HEK293 (cell line): ENCODE results near the gene RIPK1.

ENCODE experiments used
- CTCF ChIA-PET: fragments of 350-600 bp; formaldehyde crosslinking; extraction: SDS; loops from one replicate; lab custom pipeline; 2021; ENCODE audit warnings: antibody characterized with exemption; lab: Yijun Ruan, JAX
- POLR2A ChIA-PET: fragments of 300-600 bp; formaldehyde crosslinking; extraction: SDS; loops from one replicate; lab custom pipeline; 2020; ENCODE audit warnings: antibody characterized with exemption, inconsistent platforms; lab: Yijun Ruan, JAX
- H3K27ac ChIP-seq: fragments of 200-500 bp; sonication (Bioruptor generic); 2 replicates; pipeline ENCODE4 v1.5.1; 2014; ENCODE audit warnings: low read depth, low read length, control low read depth, inconsistent platforms; ENCODE audit errors: extremely low read depth
- H3K36me3 ChIP-seq, 2 experiments: fragments of 200-500 bp in 1 of 2; sonication (Bioruptor generic) in 1 of 2; 1 replicate in 1 of 2; 2 replicates in 1 of 2; pipeline ENCODE4 v1.5.1; 2014 to 2017; ENCODE audit warnings: inconsistent platforms in 2 of 2, low read length in 2 of 2; ENCODE audit not compliant: control insufficient read depth in 2 of 2, insufficient read depth in 1 of 2
- H3K4me1 ChIP-seq: fragments of 200-500 bp; sonication (Bioruptor generic); 2 replicates; pipeline ENCODE4 v1.5.1; 2014; ENCODE audit warnings: mild to moderate bottlenecking, low read length, inconsistent platforms; ENCODE audit not compliant: control insufficient read depth, insufficient read depth
- H3K4me3 ChIP-seq: 2 replicates; pipeline ENCODE4 v1.5.1; 2011; ENCODE audit warnings: low read depth, mild to moderate bottlenecking, control low read depth, low read length, moderate library complexity
- H3K9me3 ChIP-seq: fragments of 200-500 bp; sonication (Bioruptor generic); 2 replicates; pipeline ENCODE4 v1.5.1; 2014; ENCODE audit warnings: low read depth, low read length, inconsistent platforms; ENCODE audit not compliant: control insufficient read depth, insufficient read depth
- KLF7 ChIP-seq: fragments of 450-650 bp; formaldehyde crosslinking; IDR thresholded peaks from 2 replicates; pipeline ENCODE4 v1.5.1; 2016; ENCODE audit warnings: missing biosample characterization, missing genetic modification characterization, borderline replicate concordance
- ZEB2 ChIP-seq: fragments of 450-650 bp; formaldehyde crosslinking; IDR thresholded peaks from 2 replicates; pipeline ENCODE4 v1.5.1; 2016; ENCODE audit warnings: missing biosample characterization, missing genetic modification characterization
- ZNF146 ChIP-seq: fragments of 450-650 bp; formaldehyde crosslinking; IDR thresholded peaks from 2 replicates; pipeline ENCODE4 v1.5.1; 2016; ENCODE audit warnings: missing biosample characterization, missing genetic modification characterization
- ZNF184 ChIP-seq: fragments of 450-650 bp; IDR thresholded peaks from 2 replicates; pipeline ENCODE4 v1.5.1; 2018; ENCODE audit warnings: missing biosample characterization, mild to moderate bottlenecking, missing genetic modification characterization
- ZNF274 ChIP-seq, 2 experiments: fragments of 200-500 bp in 1 of 2; fragments of 450-650 bp in 1 of 2; sonication (Bioruptor generic) in 1 of 2; formaldehyde crosslinking in 1 of 2; IDR thresholded peaks; 2 replicates each; pipeline versions ENCODE4 v1.5.1 to v1.6.1; 2014 to 2016; ENCODE audit warnings: borderline replicate concordance in 1 of 2, inconsistent platforms in 1 of 2, low read length in 1 of 2, missing biosample characterization in 1 of 2, missing genetic modification characterization in 1 of 2
- ZNF404 ChIP-seq: fragments of 450-650 bp; formaldehyde crosslinking; IDR thresholded peaks from 2 replicates; pipeline ENCODE4 v1.5.1; 2017; ENCODE audit warnings: missing biosample characterization, missing genetic modification characterization
- ZNF560 ChIP-seq: fragments of 450-650 bp; formaldehyde crosslinking; IDR thresholded peaks from 2 replicates; pipeline ENCODE4 v1.5.1; 2017; ENCODE audit warnings: missing biosample characterization, missing genetic modification characterization, borderline replicate concordance
- ZNF768 ChIP-seq: fragments of 450-650 bp; formaldehyde crosslinking; IDR thresholded peaks from 2 replicates; pipeline ENCODE4 v1.5.1; 2018; ENCODE audit warnings: missing biosample characterization, mild to moderate bottlenecking, missing genetic modification characterization
- ZNF776 ChIP-seq: fragments of 450-650 bp; formaldehyde crosslinking; IDR thresholded peaks from 2 replicates; pipeline ENCODE4 v1.5.0; 2017; ENCODE audit warnings: missing biosample characterization, missing genetic modification characterization, borderline replicate concordance
- TF ChIP-seq, protein P1 (sequence below): fragments of 450-650 bp; formaldehyde crosslinking; IDR thresholded peaks from 2 replicates; pipeline ENCODE4 v1.5.1; 2017; ENCODE audit warnings: missing biosample characterization, missing genetic modification characterization
- TF ChIP-seq, protein P2 (sequence below): fragments of 450-650 bp; formaldehyde crosslinking; IDR thresholded peaks from 2 replicates; pipeline ENCODE4 v1.5.1; 2017; ENCODE audit warnings: missing biosample characterization, missing genetic modification characterization
- TF ChIP-seq, protein P3 (sequence below): fragments of 450-650 bp; formaldehyde crosslinking; IDR thresholded peaks from 2 replicates; pipeline ENCODE4 v1.5.1; 2016; ENCODE audit warnings: missing biosample characterization, missing genetic modification characterization, low read depth
- TF ChIP-seq, protein P4 (sequence below): fragments of 450-650 bp; formaldehyde crosslinking; IDR thresholded peaks from 2 replicates; pipeline ENCODE4 v1.5.1; 2017; ENCODE audit warnings: missing biosample characterization, missing genetic modification characterization
- TF ChIP-seq, protein P5 (sequence below): fragments of 450-650 bp; formaldehyde crosslinking; IDR thresholded peaks from 2 replicates; pipeline ENCODE4 v1.5.1; 2016; ENCODE audit warnings: missing biosample characterization, missing genetic modification characterization
- TF ChIP-seq, protein P6 (sequence below): fragments of 450-650 bp; formaldehyde crosslinking; IDR thresholded peaks from 2 replicates; pipeline ENCODE4 v1.5.1; 2016; ENCODE audit warnings: missing biosample characterization, missing genetic modification characterization, borderline replicate concordance

The RIPK1 gene

DNA sequence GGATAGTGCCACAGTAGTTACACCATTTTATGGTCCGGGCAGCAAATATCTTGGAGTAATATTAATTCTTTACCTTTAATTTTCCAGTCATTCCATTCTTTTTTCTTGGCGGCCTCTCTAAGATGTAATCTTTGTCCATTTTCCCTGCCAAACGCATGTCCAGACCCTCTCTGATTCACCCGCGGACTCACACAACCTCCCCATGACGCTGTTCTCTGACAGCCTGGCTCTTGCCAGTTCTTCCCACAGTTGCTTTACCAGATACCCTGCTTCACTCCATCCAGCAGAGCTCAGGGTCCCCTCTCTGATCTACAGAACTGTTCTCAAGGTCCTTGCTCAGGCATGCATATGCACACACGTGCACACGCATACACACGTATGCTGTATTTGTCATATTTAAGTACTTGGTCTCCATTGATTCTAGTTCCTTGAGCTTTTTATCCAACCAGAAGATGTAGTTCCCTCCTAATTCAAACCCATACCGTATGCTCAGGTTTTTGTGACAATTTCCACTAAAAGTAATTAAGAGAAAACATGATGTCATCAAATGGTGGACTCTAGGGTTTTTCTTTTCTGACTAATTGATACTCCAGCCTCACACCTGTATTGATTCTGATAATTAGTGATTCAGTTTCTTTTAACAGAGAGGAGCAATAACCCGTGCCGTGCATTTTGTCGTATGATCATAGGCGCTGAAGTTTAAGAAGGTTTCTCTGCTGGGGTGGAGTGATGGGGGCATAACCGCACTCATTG is 60.2 kb downstream of the RIPK1 start:
- CTCF ChIA-PET, result interaction anchor here (0.7 to 6.2 kb wide), 3 partner anchors 13 to 713 kb away, joined by 4 to 69 read pairs (median 4); no protein-coding TSS in a partner anchor
- Histone ChIP-seq H3K36me3 (peaks cover 6 to 38% of the 10 kb centered on the region in 2 experiments; a peak in 2 of 3 replicates), H3K27ac (no peak overlapping the region), H3K9me3 (no peaks in the 10 kb centered on the region), H3K4me3 (no peak overlapping the region), H3K4me1 (no peaks in the 10 kb centered on the region)
- POLR2A ChIA-PET, result interaction anchor here (1.2 kb wide), 1 partner anchor 10 kb away, joined by 3 read pairs; the partner anchor contains the start of gene BPHL
- TF ChIP-seq ZEB2 (tag by site-specific recombination), result no peak
- TF ChIP-seq, protein P1, sequence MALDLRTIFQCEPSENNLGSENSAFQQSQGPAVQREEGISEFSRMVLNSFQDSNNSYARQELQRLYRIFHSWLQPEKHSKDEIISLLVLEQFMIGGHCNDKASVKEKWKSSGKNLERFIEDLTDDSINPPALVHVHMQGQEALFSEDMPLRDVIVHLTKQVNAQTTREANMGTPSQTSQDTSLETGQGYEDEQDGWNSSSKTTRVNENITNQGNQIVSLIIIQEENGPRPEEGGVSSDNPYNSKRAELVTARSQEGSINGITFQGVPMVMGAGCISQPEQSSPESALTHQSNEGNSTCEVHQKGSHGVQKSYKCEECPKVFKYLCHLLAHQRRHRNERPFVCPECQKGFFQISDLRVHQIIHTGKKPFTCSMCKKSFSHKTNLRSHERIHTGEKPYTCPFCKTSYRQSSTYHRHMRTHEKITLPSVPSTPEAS, result no peak
- TF ChIP-seq, protein P2, sequence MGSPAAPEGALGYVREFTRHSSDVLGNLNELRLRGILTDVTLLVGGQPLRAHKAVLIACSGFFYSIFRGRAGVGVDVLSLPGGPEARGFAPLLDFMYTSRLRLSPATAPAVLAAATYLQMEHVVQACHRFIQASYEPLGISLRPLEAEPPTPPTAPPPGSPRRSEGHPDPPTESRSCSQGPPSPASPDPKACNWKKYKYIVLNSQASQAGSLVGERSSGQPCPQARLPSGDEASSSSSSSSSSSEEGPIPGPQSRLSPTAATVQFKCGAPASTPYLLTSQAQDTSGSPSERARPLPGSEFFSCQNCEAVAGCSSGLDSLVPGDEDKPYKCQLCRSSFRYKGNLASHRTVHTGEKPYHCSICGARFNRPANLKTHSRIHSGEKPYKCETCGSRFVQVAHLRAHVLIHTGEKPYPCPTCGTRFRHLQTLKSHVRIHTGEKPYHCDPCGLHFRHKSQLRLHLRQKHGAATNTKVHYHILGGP (tag by site-specific recombination), result no peak
- TF ChIP-seq ZNF560 (tag by site-specific recombination), result no peak
- TF ChIP-seq KLF7, result no peak
- TF ChIP-seq, protein P3, sequence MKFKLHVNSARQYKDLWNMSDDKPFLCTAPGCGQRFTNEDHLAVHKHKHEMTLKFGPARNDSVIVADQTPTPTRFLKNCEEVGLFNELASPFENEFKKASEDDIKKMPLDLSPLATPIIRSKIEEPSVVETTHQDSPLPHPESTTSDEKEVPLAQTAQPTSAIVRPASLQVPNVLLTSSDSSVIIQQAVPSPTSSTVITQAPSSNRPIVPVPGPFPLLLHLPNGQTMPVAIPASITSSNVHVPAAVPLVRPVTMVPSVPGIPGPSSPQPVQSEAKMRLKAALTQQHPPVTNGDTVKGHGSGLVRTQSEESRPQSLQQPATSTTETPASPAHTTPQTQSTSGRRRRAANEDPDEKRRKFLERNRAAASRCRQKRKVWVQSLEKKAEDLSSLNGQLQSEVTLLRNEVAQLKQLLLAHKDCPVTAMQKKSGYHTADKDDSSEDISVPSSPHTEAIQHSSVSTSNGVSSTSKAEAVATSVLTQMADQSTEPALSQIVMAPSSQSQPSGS (tag by site-specific recombination), result peak; percentile 62; the same call in 1 of the 2 replicates
- no peak for TF ChIP-seq ZNF768 (tag by site-specific recombination)
- TF ChIP-seq ZNF404 (tag by site-specific recombination), result no peak

DNA sequence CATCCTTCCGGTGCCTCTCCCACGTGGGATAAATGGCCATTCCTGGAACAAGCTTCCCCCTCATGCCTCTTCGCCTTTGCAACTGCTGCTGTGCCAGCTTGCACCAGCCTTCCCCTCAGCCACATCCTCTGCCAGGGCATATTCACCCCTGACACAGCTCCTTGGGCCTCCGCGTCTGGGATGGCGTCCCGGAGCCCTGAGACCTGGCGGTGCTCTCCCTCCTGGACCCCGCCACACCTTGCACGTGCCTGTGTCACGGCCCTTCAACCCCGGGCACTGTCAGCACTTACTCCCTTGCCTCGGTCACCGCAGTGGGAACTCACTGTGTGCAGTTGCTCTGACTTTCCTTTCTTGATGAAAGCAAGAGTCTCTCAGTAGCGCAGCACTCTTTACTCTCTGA is 63.4 kb downstream of the RIPK1 start:
- ChIA-PET POLR2A (no interaction called here), CTCF (interaction anchor here (0.7 to 6.2 kb wide), 4 partner anchors 25 to 119 kb away, joined by 3 to 69 read pairs (median 4); partner anchors contain the start of gene TUBB2A)
- no peaks in the 10 kb centered on the region for H3K9me3 ChIP-seq
- TF ChIP-seq, protein P4, sequence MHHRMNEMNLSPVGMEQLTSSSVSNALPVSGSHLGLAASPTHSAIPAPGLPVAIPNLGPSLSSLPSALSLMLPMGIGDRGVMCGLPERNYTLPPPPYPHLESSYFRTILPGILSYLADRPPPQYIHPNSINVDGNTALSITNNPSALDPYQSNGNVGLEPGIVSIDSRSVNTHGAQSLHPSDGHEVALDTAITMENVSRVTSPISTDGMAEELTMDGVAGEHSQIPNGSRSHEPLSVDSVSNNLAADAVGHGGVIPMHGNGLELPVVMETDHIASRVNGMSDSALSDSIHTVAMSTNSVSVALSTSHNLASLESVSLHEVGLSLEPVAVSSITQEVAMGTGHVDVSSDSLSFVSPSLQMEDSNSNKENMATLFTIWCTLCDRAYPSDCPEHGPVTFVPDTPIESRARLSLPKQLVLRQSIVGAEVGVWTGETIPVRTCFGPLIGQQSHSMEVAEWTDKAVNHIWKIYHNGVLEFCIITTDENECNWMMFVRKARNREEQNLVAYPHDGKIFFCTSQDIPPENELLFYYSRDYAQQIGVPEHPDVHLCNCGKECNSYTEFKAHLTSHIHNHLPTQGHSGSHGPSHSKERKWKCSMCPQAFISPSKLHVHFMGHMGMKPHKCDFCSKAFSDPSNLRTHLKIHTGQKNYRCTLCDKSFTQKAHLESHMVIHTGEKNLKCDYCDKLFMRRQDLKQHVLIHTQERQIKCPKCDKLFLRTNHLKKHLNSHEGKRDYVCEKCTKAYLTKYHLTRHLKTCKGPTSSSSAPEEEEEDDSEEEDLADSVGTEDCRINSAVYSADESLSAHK (tag by site-specific recombination), result no peak
- TF ChIP-seq, protein P5, sequence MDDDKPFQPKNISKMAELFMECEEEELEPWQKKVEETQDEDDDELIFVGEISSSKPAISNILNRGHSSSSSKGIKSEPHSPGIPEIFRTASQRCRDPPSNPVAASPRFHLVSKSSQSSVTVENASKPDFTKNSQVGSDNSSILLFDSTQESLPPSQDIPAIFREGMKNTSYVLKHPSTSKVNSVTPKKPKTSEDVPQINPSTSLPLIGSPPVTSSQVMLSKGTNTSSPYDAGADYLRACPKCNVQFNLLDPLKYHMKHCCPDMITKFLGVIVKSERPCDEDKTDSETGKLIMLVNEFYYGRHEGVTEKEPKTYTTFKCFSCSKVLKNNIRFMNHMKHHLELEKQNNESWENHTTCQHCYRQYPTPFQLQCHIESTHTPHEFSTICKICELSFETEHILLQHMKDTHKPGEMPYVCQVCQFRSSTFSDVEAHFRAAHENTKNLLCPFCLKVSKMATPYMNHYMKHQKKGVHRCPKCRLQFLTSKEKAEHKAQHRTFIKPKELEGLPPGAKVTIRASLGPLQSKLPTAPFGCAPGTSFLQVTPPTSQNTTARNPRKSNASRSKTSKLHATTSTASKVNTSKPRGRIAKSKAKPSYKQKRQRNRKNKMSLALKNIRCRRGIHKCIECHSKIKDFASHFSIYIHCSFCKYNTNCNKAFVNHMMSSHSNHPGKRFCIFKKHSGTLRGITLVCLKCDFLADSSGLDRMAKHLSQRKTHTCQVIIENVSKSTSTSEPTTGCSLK (tag by site-specific recombination), result no peak
- TF ChIP-seq ZNF274 (IDR thresholded peaks at IDR 0.05; ENCODE audit: low read length), result no peak
- TF ChIP-seq ZNF274 (tag by site-specific recombination; IDR thresholded peaks at IDR 0.05; ENCODE audit: borderline replicate concordance), result no peak
- no peak for TF ChIP-seq ZNF146 (tag by site-specific recombination)
- no peak for TF ChIP-seq ZNF184 (tag by site-specific recombination)
- TF ChIP-seq ZNF776 (tag by site-specific recombination), result no peak
- TF ChIP-seq, protein P6, sequence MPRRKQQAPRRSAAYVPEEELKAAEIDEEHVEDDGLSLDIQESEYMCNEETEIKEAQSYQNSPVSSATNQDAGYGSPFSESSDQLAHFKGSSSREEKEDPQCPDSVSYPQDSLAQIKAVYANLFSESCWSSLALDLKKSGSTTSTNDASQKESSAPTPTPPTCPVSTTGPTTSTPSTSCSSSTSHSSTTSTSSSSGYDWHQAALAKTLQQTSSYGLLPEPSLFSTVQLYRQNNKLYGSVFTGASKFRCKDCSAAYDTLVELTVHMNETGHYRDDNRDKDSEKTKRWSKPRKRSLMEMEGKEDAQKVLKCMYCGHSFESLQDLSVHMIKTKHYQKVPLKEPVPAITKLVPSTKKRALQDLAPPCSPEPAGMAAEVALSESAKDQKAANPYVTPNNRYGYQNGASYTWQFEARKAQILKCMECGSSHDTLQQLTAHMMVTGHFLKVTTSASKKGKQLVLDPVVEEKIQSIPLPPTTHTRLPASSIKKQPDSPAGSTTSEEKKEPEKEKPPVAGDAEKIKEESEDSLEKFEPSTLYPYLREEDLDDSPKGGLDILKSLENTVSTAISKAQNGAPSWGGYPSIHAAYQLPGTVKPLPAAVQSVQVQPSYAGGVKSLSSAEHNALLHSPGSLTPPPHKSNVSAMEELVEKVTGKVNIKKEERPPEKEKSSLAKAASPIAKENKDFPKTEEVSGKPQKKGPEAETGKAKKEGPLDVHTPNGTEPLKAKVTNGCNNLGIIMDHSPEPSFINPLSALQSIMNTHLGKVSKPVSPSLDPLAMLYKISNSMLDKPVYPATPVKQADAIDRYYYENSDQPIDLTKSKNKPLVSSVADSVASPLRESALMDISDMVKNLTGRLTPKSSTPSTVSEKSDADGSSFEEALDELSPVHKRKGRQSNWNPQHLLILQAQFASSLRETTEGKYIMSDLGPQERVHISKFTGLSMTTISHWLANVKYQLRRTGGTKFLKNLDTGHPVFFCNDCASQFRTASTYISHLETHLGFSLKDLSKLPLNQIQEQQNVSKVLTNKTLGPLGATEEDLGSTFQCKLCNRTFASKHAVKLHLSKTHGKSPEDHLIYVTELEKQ, result no peak
- H3K36me3 ChIP-seq, result peaks cover 6 to 49% of the 10 kb centered on the region in 2 experiments; a peak in 2 of 3 replicates
- no peak overlapping the region for H3K27ac ChIP-seq
- H3K4me1 ChIP-seq, result no peaks in the 10 kb centered on the region
- no peak overlapping the region for H3K4me3 ChIP-seq
